Measurements from ENCODE around the gene HFE. TPM values are rescaled to one million over a fixed set of nuclear protein-coding genes. Genes with fewer than 3 reads are reported as not detected.

Gene HFE
- total and polyA plus RNA-seq, 2 of the 13 experiments (the other 11 are each of a cell fraction or from before 2014, with no cell fraction given): 3.7 to 6.3 TPM

- TF ChIP-seq CREM (IDR thresholded peaks at IDR 0.05): peak; percentile 89
- TF ChIP-seq CREM (CRISPR knock-in tag; IDR thresholded peaks at IDR 0.05): no peak
- no peak; the same call in 1 of the 2 replicates for TF ChIP-seq NRL (CRISPR knock-in tag; IDR thresholded peaks at IDR 0.05; ENCODE audit: borderline replicate concordance)
- TF ChIP-seq CREB3 (CRISPR knock-in tag; IDR thresholded peaks at IDR 0.05): 0 out of 2 replicates have a peak, but pooled peaks have one; percentile 17
- TF ChIP-seq AGO2 (optimal IDR thresholded peaks at IDR 0.05; ENCODE audit: low read depth, low read length): peak; percentile 96
- no peak for TF ChIP-seq HMG20A (CRISPR knock-in tag; IDR thresholded peaks at IDR 0.05; ENCODE audit: borderline replicate concordance)
- TF ChIP-seq HCFC1 (IDR thresholded peaks at IDR 0.05; ENCODE audit: low read depth, low read length): peak; percentile 38; the same call in 1 of the 2 replicates
- peak; percentile 65; the same call in 1 of the 2 replicates for TF ChIP-seq ZNF329 (CRISPR knock-in tag; IDR thresholded peaks at IDR 0.05; ENCODE audit: low read depth)
- TF ChIP-seq HOMEZ (CRISPR knock-in tag; IDR thresholded peaks at IDR 0.05; ENCODE audit: low read depth): peak; percentile 86; the same call in 1 of the 2 replicates
- peak; percentile 70; the same call in 2 of the 3 replicates for TF ChIP-seq MXI1 (IDR thresholded peaks at IDR 0.05; ENCODE audit: borderline replicate concordance, low read depth, low read length)
- TF ChIP-seq ZGPAT (CRISPR knock-in tag; IDR thresholded peaks at IDR 0.05): peak; percentile 94
- no peak for TF ChIP-seq MLX (CRISPR knock-in tag; IDR thresholded peaks at IDR 0.05)
- TF ChIP-seq ZNF256 (CRISPR knock-in tag; conservative IDR thresholded peaks at IDR 0.05): no peak; the same call in 1 of the 2 replicates
- peak; percentile 92 for TF ChIP-seq SMAD3 (CRISPR knock-in tag; IDR thresholded peaks at IDR 0.05)
- no peak; the same call in none of the 2 replicates for TF ChIP-seq ELF3 (CRISPR knock-in tag; IDR thresholded peaks at IDR 0.05)
- no peak for TF ChIP-seq DNMT1 (CRISPR knock-in tag; IDR thresholded peaks at IDR 0.05)
- TF ChIP-seq FOXO1 (CRISPR knock-in tag; IDR thresholded peaks at IDR 0.05): peak; percentile 83
- no peak for TF ChIP-seq ZNF616 (CRISPR knock-in tag; IDR thresholded peaks at IDR 0.05; ENCODE audit: low read depth)
- TF ChIP-seq GATA4 (IDR thresholded peaks at IDR 0.05; ENCODE audit: borderline replicate concordance, low read depth): 0 out of 2 replicates have a peak, but pooled peaks have one; percentile 26
- peak; percentile 64 for TF ChIP-seq MYPOP (CRISPR knock-in tag; IDR thresholded peaks at IDR 0.05)
- no peak for TF ChIP-seq ZNF451 (CRISPR knock-in tag; IDR thresholded peaks at IDR 0.05)
- TF ChIP-seq ZNF263 (CRISPR knock-in tag; IDR thresholded peaks at IDR 0.05): no peak; the same call in 1 of the 2 replicates
- peak; percentile 50; the same call in 1 of the 2 replicates for TF ChIP-seq BHLHE40 (IDR thresholded peaks at IDR 0.05; ENCODE audit: low read length)
- 0 out of 2 replicates have a peak, but pooled peaks have one; percentile 66 for TF ChIP-seq MEF2D (CRISPR knock-in tag; IDR thresholded peaks at IDR 0.05)
These were observed 35.8 kb downstream of the HFE start (continued) for GRCh38 chr6:26122793-26123674.
